ENCODE results near the gene ARL13B.

Gene ARL13B

GRCh38 chr3:94011233-94011711 lies 31.3 kb downstream of the ARL13B start:
- TF ChIP-seq TAF1 (IDR thresholded peaks at IDR 0.05; ENCODE audit: borderline replicate concordance, insufficient read depth, low read length), result no peak
- TF ChIP-seq FOXP2 (optimal IDR thresholded peaks at IDR 0.05; ENCODE audit: borderline replicate concordance, extremely low read depth, extremely low read length, insufficient read depth), result no peak
- no peak for TF ChIP-seq SIN3A (IDR thresholded peaks at IDR 0.05; ENCODE audit: borderline replicate concordance, insufficient read depth, low read length)
- no peak for TF ChIP-seq POLR2AphosphoS5 (IDR thresholded peaks at IDR 0.05; ENCODE audit: low read depth, low read length)
- TF ChIP-seq REST (IDR thresholded peaks at IDR 0.05; ENCODE audit: insufficient read depth in 1 of 2, low read depth in 2 of 2, low read length in 2 of 2), result no peak

DNA sequence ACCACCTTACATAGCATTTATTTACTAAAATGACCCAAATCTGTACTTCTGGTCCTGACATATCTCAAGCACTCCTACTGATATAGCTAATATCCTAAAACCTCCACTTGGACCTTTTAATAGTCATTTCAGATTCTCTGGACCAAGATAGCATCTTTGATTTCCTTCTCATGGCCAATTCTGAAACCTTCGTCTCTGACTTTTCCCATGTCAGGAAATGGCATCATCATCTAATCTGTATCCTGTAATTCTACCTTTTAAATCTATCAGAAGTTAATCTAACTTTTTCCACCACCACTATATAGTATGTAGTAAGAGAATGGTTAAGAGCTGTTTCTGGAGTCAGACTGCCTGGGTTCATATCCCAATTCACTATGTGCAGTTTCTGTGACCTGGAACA lies 32.2 kb downstream of the ARL13B start:
- no peak for TF ChIP-seq SIN3A (IDR thresholded peaks at IDR 0.05; ENCODE audit: borderline replicate concordance, insufficient read depth, low read length)

GRCh38 chr3:94015025-94015424 lies 35.1 kb downstream of the ARL13B start:
- TF ChIP-seq POLR2AphosphoS5 (IDR thresholded peaks at IDR 0.05; ENCODE audit: low read depth, low read length), result no peak
- no peak for TF ChIP-seq TAF1 (IDR thresholded peaks at IDR 0.05; ENCODE audit: borderline replicate concordance, insufficient read depth, low read length)
- no peak for TF ChIP-seq FOXP2 (optimal IDR thresholded peaks at IDR 0.05; ENCODE audit: borderline replicate concordance, extremely low read depth, extremely low read length, insufficient read depth)
- TF ChIP-seq REST (IDR thresholded peaks at IDR 0.05; ENCODE audit: insufficient read depth in 1 of 2, low read depth in 2 of 2, low read length in 2 of 2), result no peak
- TF ChIP-seq SIN3A (IDR thresholded peaks at IDR 0.05; ENCODE audit: borderline replicate concordance, insufficient read depth, low read length), result no peak

GRCh38 chr3:94019659-94020058 lies 39.7 kb downstream of the ARL13B start:
- TF ChIP-seq REST (IDR thresholded peaks at IDR 0.05; ENCODE audit: insufficient read depth in 1 of 2, low read depth in 2 of 2, low read length in 2 of 2), result no peak
- TF ChIP-seq POLR2AphosphoS5 (IDR thresholded peaks at IDR 0.05; ENCODE audit: low read depth, low read length), result no peak
- TF ChIP-seq FOXP2 (optimal IDR thresholded peaks at IDR 0.05; ENCODE audit: borderline replicate concordance, extremely low read depth, extremely low read length, insufficient read depth), result no peak
- TF ChIP-seq SIN3A (IDR thresholded peaks at IDR 0.05; ENCODE audit: borderline replicate concordance, insufficient read depth, low read length), result no peak
- no peak for TF ChIP-seq TAF1 (IDR thresholded peaks at IDR 0.05; ENCODE audit: borderline replicate concordance, insufficient read depth, low read length)

DNA sequence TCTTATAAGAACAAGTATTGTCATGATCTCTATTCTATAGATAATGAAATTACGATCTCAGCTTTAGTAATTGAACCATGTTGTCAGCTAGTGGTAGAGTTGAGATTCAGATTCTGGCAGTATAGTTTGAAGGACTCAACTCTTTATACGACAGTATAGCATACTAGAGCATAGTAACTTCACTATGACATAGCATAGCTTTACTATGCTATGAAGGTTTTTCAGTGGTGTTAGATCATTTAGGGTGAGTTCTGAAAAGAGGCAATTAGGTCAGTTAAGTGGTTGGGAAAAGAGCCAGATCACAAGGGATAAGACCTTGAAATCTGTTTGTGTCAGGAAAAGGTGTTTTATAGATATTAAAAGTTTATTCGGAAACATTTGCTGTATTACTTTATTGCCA lies 40.3 kb downstream of the ARL13B start:
- no peak for TF ChIP-seq SIN3A (IDR thresholded peaks at IDR 0.05; ENCODE audit: borderline replicate concordance, insufficient read depth, low read length)
- no peak for TF ChIP-seq FOXP2 (optimal IDR thresholded peaks at IDR 0.05; ENCODE audit: borderline replicate concordance, extremely low read depth, extremely low read length, insufficient read depth)

DNA sequence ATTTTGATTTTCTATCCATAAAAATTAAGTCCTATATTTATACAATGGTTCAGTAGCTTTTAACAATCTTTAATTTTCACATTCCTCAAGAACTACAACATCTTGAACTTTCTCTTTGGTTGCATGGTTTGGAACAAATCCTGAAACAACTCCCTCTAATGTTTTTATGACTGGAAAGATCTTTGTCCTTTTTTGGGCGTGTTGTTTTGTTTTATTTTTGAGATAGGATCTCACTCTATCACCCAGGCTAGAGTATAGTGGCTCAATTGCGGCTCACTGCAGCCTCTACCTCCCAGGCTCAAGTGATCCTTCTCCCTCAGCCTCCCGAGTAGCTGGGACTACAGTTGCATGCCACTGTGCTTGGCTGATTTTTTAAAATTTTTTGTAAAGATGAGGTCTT lies 44.4 kb downstream of the ARL13B start:
- TF ChIP-seq TAF1 (IDR thresholded peaks at IDR 0.05; ENCODE audit: borderline replicate concordance, insufficient read depth, low read length) (no peak), REST (IDR thresholded peaks at IDR 0.05; ENCODE audit: insufficient read depth in 1 of 2, low read depth in 2 of 2, low read length in 2 of 2) (no peak), POLR2AphosphoS5 (IDR thresholded peaks at IDR 0.05; ENCODE audit: low read depth, low read length) (no peak), FOXP2 (optimal IDR thresholded peaks at IDR 0.05; ENCODE audit: borderline replicate concordance, extremely low read depth, extremely low read length, insufficient read depth) (no peak), SIN3A (IDR thresholded peaks at IDR 0.05; ENCODE audit: borderline replicate concordance, insufficient read depth, low read length) (no peak)
